Dedifferentiated amniotic fluid mesenchymal stem cell (primary cell): ENCODE data around the gene SCARB2.

ENCODE experiments used
- DNase-seq: peaks from one replicate; pipeline ENCODE4 v3.0.0-alpha.2; 2016; ENCODE audit errors: extremely low spot score

Gene SCARB2

DNA sequence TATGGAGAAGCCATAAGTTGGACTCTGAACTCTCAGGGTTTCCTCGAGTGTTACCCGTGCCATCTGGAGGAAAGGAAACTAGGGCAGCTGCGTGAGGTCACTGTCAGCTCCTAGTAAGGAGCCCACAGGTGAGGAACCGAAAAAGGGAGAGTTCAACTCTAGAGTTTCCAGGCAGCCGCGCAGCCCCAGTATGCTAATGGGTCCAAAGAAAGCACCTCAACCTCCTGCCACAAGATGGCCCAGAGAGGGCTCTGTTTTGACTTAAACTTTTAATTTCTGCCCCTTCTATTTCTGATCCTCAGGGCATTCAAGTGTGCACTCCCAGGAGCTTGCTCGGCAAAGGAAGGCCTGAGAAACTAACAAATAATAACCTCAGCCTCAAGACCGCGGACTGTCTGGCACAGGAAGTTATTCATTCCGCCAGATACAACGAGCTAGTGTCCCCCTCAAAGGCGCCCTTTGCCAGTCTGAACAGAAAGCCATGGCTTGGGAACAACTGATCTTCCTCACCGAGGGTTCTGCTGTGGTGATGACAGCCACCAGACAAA is 13.9 kb downstream of the SCARB2 start:
- no peak for DNase-seq

DNA sequence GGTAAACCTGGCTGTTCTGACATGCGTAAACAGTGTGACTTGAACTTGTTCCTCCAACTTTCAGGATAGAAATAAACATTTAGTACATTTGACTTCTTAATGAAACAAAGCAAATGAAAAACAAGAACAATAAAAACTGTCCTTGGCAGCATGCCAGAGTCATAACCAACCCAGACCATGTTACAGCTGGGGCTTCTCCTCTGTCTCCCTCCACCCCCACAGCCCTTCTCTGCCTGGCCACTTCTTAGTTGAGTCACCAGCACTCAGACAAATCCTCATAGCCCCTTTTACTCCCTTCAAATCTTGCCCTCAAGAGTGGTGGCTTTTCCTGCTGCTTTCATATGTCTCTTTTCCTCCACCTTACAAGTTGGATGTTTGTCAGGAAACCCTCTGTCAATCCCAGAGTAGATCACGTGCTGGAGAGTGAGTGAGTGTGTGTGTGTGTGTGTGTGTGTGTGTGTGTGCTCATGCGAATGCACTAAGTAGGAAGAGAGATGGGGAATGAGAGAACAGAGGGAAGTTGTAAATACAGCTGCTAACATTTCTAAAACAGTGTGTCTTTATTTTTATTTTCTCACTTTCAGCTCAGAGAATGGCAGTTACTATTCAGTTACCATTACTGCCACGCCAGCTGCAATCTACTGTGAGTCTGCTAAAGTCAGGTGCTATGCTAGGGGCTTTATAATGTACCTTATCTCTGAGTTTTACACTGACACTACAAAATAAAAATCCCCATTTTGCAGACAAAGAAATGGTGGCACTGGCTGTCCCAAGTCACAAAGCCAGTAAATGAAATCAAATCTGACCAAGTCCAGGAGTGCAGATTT is 15.0 kb downstream of the SCARB2 start:
- peak; percentile 64 for DNase-seq

DNA sequence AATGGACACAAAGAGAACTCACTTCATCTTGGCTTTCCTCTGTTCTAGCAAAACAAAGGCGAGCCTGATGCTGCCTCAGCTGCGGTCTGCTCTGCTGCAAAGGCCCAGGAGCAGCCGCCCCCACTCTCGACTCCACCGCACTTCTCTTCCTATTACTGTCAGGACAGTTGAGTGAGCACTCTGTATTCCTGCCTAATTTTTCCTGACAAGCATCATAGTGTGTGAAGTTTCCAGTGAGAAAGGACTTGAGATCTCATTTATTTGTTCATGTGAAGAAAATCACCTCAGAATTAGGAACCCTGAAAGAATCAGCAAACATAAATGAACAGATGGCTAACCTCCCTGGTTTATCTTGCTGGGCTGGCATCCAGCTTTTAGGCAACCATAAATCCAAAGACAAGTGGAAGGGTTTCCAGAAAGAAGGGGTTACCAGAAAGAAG is 15.6 kb downstream of the SCARB2 start:
- DNase-seq: no peak

DNA sequence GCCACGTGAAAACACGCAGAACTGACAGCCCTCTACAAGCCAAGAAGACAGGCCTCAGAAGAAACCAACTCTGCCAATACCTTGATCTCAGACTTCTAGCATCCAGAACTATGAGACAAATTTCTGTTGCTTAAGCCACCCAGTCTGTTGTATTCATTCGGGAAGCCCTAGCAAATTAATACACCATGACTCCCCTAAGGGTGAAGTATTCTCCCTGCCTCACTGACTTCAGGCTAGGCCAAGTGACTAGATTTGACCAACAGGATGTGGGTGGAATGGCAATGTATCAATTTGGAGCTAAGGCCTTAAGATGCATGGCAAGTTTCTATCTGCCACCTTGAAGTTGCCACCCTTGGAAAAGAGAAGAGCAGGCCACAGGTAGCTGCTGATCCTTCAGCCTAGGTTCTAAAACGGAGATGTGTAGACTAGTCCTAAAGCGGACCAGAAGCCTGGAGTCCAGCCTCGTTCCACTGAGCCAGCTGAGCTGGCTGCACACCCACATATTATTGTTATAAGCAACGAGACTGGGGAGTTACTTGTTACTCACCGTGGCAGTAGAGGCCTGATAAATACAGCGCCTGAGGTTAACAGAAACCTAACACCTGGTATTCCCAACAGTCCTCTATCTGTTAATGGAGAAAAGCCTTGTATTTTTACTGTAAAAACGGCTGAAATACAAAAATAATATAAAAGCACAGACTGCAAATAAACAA is 16.4 kb downstream of the SCARB2 start:
- no peak for DNase-seq

DNA sequence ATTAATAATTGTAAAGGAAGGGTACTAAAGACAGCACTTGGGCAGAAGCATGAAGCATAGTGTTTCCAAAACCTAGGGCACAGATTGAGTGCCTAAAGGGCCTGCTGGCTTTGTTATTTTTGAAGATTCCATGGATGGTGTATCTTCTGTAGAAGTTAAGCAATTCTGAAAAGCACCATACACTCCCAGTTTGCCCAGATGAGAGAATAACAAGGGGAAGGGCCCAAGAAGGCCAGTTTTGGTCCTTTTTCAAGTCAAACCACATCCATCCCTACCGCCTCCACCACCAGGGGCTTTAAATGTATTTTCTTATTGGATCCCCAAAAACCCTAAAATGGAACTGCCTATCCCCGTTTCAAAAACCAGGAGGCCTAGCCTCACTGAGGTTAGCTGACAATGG is 17.2 kb downstream of the SCARB2 start:
- no peak for DNase-seq

DNA sequence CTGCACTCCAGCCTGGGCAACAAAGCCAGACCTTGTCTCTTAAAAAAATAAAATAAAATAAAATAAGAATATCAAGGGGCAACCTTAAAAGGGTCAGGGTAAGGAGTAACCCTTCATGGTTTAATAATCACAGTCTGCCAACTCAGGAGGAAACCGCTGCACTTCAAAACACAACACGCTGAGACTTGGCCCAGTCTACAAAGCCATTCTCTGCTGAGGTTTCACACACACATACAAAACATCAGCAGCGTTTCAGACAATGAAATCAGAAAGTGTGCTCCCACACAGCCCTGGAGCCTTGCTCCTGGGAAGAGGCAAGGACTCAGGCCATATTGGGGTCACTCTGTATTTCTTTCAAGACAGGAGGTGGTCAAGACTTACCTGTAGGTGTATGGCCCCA is 18.3 kb downstream of the SCARB2 start:
- DNase-seq: no peak

DNA sequence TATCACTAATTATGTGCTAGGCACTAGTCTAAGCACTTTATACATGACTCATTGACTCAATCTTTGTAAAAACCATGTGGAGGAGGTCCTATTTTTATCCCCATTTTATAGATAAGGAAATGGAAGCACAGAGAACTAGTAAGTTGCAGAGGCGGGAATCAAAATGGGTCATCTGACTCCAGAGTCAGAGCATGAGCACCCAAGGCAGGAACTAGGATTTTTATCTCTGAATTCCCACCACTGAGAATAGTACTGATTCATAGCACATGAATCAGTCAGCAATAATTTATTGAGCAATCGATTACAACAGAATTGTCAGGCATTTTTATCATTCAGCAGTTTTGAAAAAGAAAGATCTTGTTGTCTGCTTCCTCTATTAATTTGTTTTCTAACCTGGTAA is 19.3 kb downstream of the SCARB2 start:
- DNase-seq: peak; percentile 80

DNA sequence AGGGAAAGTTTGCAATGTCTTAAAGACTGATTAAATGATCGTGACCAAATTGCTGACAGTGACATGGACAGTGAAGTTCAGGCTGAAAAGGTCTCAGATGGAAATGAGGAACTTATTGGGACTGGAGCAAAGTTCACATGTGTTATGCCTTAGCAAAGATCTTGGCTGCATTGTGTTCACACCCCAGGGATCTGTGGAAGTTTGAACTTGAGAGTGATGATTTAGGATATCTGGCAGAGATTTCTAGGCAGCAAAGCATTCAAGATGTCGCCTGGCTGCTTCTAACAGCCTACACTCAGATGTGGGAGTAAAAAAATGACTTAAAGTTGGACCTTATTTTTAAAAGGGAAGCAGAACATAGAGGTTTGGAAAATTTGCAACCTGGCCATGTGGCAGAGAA is 21.4 kb downstream of the SCARB2 start:
- no peak for DNase-seq

DNA sequence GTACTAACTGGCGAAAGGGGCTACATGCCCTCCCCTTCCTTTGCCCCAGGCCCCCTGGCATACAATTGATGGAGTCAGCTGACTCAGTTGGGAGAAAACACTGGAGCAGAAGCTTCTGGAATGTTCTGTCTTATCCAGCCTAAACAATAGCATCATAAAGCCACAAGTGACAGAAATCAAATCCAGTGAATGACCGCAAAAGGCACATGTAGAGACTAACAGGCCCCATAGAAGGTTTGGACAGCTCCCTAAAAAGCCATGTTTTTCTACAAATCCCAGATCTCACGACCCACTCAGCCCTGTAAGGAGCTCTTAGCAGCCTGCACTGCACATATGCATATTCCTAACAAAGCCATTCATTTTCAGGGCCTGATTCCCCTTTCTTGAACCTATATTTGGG is 25.1 kb downstream of the SCARB2 start:
- DNase-seq: no peak

DNA sequence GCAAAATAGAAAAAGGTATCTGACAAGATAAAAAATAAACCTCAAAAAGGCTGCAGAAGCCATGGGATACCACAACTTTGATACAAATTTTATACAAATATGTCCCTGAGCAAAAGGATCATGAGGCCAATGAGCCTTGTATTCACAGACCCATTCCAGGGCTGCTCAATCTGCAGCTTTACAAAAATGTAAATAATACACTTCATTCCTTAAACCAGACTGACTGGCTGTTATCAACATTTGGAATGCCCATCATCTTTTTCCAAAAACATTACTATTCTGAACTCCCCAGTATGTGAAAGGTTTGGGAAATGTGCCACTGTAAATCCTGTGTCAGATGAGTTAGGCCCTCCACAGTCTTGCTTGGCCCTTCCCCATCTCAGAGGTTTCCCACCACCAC is 25.5 kb downstream of the SCARB2 start:
- no peak for DNase-seq

DNA sequence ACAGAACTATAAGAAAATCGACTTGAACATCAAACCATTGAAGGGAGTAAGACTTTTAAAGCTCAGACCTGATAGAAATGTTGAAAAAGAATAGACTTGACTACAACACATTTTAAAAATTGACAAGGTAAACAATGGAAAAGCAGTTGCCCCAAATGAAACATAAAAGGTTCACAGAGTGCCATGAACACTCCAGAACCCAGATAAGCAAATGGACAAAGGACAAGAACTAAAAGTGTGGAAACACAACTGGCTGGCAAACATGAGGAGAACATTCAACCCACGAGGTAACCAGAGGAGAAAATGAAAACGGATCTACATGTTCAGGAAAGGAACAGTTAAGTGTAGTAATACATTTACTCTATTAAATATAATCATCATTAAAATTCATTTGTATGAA is 26.5 kb downstream of the SCARB2 start:
- DNase-seq: no peak

DNA sequence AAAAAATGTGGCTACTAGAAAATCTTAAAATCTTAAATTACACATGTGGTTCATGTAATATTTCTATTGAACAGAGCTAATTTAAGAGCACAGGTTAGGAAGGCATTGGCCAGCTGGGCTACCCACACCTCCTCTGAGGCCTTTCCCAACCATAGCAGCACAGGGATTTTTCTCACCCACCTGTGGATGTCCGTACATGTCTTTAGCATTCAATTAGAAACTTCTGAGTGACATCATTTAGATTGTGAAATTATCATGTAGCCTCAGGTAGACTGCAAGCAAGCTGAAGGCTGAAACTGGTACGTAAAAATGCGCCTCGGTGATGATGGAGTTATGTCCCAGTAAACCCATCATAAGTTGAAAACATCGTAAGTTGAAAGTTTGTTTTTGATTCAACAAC is 31.2 kb downstream of the SCARB2 start:
- DNase-seq: no peak

DNA sequence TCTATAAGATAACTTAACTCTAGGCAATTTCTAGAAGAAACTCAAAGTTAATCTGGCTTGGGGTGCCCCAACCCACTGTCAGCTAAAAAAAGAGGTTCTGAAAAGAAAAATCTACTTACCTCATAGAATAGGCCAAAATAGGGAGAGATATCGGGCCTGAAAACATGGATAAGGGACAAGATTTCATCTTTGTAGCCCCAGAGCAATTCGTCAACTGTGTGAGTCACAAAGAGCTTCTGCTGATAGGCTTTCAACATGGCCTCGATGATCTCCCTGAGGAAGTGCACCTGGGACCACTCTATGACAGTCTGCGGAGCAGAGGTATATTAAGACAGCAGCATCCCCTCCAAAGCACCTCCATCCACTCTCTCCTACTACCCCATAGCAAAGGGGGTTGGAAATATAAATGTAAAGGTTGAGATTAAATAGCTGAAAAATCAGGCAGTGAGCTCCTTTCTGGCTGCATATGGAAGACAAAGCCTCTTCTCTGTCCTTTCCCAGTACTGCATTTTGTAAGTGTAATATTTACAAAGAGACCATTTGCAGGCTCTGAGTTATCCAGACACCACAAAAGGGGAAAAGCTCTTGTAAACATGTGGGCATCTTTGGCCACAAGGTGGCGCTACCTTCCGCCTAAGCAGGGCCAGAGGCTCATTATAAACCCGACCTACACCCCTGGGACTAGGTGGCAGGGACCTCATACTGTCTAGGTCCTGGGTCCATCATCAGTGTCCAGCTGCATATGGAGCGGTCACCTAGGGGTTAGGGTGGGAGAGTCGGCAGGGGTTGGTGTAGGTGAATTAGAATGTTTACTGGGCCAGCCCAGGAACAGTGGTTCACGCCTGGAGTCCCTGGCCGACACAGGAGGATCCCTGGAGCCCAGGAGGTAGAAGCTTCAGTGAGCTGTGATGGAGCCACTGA is 34.0 kb downstream of the SCARB2 start:
- peak; percentile 76 for DNase-seq

DNA sequence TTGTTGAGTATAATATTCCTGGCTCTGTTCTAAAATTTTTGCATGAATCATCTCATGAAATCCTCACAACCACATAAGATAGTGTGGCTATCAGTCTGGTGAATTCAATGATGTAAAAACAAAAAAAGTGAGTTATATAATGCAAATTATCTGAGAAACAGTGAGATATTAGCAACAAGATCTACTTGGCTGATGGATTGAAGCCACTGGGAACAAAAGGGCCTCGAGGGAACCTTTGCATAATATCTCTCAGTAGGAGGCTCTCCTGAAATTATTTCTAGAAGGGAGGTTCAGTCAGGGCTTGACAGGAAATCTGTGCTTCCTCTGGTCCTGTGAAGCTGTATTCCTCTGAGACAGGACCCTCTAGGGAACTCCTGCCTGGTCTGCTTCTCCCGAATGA is 35.3 kb downstream of the SCARB2 start:
- no peak for DNase-seq

DNA sequence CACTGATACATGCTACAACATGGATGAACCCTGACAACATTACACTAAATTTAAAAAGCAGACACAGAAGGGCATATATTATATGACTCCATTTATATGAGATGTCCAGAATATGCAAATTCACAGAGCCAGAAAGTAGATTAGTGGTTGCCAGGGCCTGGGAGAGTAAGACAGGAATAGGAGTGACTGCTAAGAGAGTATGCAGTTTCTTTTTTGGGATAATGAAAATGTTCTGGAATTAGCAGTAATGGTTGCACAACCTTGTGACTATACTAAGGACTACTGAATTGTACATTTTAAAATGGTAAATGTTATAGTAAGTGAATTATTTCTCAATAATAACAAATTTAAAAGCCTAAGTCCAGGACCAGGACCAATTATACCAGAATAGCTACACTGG is 35.9 kb downstream of the SCARB2 start:
- no peak for DNase-seq

DNA sequence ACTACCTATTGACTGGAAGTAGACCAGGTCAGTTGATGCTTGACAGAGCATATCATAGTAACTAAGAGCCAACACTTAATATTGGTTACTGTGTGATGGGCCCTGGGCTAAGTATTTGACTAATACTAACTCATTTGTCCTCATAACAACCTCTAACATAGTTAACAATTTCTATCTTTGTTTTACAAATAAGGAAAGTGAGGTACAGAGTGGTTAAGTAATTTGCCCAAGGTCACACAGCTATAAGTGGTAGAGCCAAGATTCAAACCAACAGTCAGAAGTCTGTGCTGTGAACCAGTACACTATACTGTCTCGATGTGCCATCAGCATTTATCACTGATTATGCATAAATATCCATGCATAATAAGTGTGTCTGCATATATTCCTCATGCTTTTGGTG is 38.3 kb downstream of the SCARB2 start:
- DNase-seq: no peak

DNA sequence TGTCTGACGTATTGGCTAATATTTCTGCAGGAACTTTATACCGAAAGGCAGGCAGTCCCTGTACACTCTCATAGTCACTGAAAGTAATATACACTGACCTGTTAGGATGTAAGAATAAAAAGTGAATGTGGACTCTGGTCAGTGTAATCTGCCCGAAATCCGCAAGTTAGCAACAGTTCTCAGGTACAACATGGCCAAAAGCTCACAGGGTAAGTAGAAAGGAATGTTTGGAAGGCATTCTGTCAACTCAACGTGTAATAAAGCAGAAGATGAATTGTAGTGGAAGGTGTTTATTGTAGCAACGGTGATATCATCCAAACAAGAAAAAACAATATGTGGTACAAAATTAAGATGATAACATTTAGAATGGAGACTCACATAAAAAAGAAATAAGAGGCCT is 39.4 kb downstream of the SCARB2 start:
- no peak for DNase-seq

DNA sequence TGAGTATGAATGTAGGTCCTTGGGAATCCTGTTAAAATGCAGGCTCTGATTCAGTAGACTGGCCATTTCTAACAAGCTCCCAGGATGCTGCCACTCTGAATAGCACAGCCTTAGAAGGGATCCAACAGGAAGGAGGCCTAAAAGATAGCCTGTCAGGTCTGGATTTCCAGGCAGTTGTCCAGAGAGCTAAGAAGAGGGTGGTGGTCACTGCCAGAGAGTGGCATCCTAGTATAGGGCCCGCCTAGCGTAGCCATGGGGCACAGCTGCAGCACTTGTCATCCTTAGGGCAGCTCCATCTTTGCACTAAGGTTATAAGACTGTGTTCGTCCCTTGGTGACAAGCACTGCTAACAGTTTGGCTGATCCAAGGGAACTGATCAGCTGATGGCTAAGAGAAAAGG is 44.9 kb downstream of the SCARB2 start:
- no peak for DNase-seq

DNA sequence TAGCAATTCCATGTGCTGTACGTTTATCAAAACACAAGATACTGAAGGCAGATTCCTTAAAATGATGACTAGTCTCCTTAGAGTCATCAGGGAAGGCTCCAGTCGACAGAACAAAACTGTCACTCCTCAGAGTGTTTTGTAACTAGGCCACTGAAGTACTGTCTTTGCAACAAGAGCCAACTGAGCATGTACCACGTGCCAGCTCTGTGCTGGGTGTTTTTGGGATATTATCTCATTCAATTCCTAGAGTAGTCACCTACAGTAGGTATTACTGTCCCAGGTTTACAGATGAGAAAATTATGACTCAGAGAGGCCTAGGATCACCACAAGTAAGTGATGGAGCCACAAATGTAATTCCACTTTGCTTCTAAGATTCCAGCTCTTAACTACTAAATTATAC is 47.1 kb downstream of the SCARB2 start:
- no peak for DNase-seq

DNA sequence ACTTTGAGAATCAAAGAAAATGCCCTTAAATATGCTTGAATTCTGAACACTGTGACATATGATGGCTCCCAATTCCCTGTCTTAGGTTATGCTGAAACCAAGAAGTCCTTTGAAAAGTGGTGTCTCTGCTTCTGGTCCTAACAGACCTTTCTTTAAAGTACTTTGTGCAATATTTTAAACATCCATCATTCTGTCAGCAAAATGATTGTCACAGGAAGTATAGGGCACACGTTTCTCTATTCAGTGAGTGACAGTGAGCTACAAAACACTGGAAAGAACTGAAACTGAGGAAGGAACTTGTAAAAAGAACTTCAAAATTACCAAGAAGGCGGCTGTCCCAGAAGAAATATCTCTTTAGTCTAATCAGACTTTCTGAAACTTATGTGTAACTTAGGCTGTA is 53.3 kb downstream of the SCARB2 start:
- no peak for DNase-seq

DNA sequence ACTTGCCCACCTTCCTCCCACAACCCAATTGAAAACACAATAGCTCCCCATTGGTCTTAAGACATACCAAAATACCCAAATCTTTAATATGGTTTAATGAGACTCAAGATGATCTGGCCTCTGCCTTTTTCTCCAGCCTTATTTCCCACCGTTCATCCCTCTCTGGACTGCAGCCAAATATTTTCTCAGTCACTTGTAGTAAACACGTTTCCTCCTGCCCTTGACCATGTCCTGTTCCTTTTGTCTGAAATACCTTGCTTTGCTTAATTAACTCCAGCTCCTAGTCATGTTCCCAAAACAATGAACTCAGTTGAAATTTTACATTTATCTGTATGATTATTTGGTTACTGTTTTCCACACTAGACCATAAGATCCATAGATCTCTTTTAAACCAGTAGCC is 57.0 kb downstream of the SCARB2 start:
- DNase-seq: no peak

DNA sequence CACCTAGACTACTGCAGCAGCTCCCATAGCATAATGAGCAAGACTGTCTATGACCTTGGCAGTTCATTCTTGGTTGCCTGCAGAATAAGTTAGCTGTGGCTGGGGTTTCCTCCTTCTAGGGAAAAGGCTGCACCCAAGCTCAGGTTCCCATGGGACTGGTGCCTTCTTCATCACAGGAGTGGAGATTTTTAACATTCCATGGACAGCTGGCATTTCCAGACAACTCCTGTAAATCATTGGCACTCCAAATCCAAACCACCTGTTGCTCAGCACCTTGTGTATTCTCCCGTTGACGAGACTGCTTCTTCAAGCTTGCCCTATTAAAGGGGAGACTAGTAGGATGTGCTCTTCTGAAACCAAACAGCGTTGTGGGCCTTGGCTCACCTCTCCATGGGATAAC is 57.6 kb downstream of the SCARB2 start:
- DNase-seq: no peak
